GM19397 (cell line): ENCODE results near the gene CTAGE8.
"Not testable (repeated sequence)": the region's sequence is repeated elsewhere in the genome, so short reads cannot be mapped to it uniquely, and the experiment has no call there.

Experiments
- ATAC-seq: cut with Tn5 transposase; IDR thresholded peaks from one replicate; pipeline ENCODE4 v1.9.1; 2021; ENCODE audit warnings: mild to moderate bottlenecking, moderate library complexity; ENCODE audit not compliant: unreplicated experiment

CTAGE8 gene, protein sequence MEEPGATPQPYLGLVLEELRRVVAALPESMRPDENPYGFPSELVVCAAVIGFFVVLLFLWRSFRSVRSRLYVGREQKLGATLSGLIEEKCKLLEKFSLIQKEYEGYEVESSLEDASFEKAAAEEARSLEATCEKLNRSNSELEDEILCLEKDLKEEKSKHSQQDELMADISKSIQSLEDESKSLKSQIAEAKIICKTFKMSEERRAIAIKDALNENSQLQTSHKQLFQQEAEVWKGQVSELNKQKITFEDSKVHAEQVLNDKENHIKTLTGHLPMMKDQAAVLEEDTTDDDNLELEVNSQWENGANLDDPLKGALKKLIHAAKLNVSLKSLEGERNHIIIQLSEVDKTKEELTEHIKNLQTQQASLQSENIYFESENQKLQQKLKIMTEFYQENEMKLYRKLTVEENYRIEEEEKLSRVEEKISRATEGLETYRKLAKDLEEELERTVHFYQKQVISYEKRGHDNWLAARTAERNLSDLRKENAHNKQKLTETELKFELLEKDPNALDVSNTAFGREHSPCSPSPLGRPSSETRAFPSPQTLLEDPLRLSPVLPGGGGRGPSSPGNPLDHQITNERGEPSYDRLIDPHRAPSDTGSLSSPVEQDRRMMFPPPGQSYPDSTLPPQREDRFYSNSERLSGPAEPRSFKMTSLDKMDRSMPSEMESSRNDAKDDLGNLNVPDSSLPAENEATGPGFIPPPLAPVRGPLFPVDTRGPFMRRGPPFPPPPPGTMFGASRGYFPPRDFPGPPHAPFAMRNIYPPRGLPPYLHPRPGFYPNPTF

DNA sequence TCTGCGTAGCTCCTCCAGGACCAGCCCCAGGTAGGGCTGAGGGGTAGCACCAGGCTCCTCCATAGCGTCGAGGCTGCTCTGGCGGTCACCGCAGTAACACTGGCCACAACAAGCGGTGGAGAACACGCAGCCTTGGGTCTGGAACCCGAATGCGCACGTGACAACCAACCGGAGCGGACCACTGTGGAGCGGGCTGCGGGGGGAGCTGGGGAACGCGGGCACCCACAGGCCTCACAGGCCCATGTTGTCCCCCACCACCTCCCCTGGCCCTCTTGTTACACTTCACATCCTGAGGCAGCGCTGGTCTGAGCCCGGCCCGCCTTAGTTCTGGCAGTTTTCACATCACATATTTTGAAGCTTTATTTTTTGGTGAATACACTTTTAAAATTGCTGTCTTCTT, at the start of gene CTAGE8:
Gene CTAGE8, minus strand, starts transcription at position 101 of the 400 bp plus-strand sequence. Its CDS starts 38 bp downstream, at position 63.
- ATAC-seq: not testable (repeated sequence)

DNA sequence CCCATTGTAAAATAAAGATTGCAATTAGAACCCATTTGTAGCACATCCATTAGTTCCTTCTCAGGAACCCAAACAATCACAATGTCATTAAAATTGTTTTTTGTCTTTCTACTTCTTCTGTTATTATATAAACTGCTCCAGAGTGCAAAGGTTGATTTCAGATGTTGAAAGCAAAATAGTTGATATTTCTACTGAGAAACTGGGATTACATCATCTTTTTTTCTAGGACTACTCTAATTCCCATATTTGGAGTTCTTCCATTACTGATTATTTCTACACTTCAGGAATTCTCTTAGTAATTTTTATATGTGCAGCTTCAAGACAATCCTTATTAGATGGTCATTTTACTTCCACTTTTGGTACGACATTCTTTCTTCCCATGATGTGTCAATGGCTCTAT, 48.4 kb upstream of the CTAGE8 start:
- not testable (repeated sequence) for ATAC-seq

DNA sequence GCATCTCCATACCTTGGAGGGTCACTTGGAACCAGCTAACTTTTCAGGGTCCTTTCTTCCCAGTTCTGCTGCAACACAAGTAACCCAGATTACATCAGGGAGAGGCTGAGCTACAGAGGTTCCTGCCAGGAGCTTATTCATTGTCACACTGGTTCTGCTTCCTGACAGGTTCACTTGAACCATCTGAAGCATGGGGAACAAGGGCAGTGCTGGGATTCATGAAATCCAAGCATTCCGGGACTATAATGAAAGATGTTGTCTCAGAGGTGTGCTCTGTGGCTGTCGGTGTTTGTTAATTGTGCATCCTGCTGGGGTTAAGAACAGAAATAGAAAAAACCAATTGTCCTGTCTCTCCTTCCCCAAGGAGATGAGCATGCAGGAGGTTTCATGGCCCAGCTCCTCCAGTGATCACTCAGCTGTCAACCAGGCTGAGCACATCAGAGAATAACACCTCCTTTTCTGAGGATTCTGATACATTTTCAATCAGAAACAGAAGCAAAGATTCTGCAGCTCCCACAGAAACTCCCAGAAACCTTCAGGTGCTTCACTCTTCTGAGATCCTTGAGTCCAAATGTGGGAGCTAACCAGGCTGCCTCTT, 42.9 kb upstream of the CTAGE8 start, which contains the start of gene OR2A1:
Gene OR2A1, plus strand, starts transcription at position 548 of the 598 bp plus-strand sequence. CDS start 5,706 bp downstream, outside the sequence.
- not testable (repeated sequence) for ATAC-seq

DNA sequence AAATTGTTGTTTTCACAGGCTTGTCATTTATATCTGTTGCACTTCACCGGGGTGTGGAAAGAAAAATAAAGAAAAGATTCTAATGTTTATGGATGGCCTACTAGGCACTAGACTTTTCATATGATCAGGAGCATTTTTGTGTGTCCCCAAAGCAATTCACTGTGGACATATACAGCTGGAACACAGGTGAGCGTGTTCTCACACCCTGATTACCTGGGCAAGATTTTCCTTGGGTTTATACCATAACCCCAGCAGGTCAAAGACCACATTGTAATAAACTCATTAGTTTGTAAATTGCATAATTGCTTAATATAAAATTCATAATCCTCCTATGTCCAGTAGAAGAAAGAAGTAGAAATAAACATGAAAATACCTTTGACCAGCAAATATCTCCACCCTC, 42.1 kb upstream of the CTAGE8 start:
- ATAC-seq: not testable (repeated sequence)

DNA sequence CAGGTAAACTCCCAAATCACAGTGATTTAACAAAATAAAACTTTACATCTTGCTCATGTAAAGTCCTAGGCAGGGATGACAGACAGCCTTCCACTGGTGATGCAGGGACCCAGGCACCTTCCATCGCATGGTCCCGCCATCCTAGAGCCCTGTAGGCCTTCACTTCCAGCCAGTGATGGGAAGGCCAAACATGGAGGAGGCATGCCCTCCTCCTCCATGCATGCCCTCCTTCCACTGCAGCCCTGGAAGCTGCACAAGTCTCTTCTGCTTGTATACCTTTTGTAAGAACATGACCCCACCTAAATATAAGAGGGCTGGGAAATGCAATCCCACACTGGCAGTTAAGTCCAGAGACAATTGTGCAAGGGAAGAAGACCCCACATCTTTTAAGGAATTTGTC, 40.6 kb upstream of the CTAGE8 start:
- not testable (repeated sequence) for ATAC-seq

DNA sequence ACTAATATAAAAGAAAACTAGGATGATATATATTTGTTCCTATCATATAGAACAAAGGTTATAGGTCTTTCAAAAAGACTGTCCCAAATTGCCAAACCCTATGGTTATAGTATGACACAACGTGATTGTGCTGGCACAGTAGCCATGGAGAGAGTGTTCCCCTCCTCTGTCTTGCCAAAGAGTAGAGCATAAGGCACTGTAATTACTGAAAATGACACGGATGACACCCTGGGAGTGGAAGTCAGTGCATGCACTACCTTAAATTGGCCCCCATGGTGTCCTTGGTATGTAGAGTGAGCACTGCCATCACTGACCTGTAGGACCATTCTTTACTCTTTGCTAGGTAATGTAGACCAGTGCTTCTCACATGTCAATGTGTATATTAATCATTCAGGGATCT, 36.1 kb upstream of the CTAGE8 start:
- ATAC-seq: not testable (repeated sequence)

DNA sequence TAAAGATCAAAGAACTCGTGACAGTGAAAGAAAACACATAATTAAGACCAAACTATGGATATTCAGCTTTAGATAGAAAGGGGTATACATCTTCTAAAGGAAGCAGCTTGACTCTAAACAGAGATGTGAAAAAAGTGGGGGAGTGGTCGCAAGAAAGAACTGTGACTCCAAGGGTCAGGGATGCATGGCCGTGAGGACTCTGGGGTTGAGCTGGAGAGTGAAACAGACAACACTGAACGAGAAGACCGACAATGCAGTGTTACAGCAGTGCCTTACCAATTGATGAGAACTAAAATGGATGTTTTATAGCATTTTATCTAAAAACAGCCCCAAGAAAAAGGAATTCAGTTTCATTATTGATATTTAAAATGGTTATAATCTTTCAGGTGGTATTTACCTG, 34.5 kb upstream of the CTAGE8 start:
- ATAC-seq: not testable (repeated sequence)

GRCh38 chr7:144302578-144303303, 33.7 kb upstream of the CTAGE8 start:
- ATAC-seq: not testable (repeated sequence)

GRCh38 chr7:144293794-144294499, 24.9 kb upstream of the CTAGE8 start:
- ATAC-seq: peak; percentile 82

DNA sequence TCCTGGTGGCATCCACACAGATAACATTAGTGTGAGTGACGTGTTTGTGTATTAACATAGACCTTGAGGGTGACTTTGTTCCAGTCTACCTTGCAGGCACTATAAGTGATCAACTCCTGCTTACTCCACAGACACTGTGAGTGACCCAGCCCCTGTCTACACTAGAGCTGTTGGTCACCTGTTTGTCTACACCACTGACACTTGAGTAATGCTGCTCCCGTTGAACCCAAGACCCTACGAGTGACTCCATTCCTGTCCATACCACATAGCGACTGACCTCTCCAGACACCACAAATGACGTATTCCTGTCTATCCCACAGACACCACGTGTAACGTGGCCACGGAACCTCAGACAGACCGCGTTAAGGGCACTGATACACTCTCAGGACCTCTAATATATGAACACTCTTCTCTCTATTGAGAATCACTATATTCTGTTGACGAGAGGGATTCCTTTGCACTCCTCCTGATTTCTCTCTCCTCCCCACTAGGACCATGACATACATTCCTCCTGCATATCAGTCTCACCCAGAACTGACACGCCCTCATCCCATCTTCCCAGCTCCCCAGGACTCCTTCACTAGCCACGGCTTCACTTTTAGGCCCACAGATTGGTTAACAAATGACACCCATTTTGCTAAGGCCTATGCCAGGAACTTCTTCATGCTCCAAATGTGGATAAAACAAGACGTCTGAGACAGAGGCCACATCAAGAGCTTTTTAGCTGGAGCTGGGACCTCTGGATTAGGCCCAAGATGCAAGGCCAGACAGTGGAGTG, 23.5 kb upstream of the CTAGE8 start:
- not testable (repeated sequence) for ATAC-seq

DNA sequence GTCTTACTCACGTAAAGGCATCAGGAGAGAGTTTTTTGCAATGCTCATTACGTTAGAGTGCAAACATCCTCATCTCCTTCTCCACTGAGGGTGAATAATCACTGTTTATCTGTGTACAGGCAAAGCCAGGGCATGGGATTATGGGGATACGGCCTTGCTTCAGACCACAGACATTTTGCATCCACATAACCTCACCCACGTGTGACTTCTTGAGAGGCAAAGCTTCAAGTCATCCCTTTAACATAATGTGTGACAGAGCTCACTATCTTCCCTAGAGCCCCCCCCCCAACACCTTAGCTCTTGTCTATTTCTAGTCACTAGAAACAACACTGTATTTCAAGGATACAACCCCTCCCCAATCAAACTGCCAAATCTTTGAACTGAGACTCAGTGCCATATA, 22.5 kb upstream of the CTAGE8 start:
- not testable (repeated sequence) for ATAC-seq

DNA sequence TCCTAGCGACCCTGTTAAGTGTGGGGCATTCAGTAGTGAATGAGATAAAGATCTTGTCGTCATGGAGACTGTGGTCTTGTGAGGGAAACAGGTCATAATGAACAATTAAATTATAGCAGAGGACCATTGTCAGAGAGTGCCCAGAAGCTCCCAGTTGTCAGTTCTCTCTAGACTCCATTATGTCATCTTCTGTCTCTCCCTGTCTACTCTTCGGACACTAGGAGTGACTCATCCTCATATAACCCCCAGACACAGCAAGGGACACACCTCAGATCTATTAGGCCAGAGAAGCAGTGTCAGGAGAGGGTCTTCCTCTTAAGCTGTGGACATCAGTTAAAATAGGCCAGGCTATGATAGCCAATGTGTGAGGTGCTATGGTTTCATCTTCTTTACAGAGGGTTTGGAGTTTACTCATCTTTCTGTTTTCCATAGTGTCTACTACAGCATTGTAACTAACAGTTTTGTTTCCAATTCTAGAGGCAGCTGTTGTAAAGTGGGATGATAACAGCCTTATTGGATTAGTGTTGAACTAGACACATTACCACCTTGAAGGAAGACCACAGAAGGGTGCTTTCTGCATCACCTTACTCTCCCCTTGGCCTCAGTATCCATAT, 18.2 kb upstream of the CTAGE8 start:
- ATAC-seq: not testable (repeated sequence)

DNA sequence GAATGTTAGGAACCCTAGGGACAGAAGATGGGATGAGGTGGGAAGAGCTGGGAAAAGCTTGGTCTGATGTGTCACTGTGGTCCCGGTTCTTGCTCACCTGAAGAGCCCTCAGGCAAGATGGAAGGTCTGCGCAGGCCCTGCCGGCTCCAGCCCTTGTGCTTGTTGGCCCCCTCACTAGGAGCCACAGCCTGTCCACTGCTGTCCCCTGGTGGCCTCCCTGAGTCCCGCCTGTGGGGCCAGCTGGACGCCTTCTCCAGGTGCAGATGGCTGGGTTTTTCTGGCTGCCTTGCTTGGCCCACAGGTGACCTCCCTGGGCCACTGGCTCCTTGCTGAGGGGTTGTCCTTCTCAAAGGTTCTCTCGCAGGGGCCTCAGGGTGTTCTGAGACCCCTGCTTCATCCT, 14.6 kb upstream of the CTAGE8 start:
- not testable (repeated sequence) for ATAC-seq

- not testable (repeated sequence) for ATAC-seq
These were observed 13.4 kb upstream of the CTAGE8 start for GRCh38 chr7:144282490-144282889.

DNA sequence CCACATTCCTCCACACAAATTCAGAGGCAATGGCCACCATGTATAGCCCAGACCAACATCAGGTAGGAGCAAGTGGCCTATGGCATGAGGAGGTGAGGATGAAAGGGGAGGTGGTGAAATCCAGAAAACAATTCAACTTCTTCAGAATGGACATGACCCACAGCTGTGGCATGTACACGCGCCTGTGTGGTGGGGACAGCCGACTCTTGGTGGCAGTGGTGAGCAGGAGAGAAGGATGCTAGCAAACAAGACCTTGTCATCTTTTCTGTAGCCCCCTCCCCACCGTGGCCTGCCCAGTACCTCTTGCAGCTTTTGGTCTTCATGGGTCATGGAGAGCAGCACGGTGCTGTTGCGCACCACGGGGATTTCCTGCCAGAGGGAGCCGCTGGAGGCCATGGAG, 12.9 kb upstream of the CTAGE8 start:
- not testable (repeated sequence) for ATAC-seq

DNA sequence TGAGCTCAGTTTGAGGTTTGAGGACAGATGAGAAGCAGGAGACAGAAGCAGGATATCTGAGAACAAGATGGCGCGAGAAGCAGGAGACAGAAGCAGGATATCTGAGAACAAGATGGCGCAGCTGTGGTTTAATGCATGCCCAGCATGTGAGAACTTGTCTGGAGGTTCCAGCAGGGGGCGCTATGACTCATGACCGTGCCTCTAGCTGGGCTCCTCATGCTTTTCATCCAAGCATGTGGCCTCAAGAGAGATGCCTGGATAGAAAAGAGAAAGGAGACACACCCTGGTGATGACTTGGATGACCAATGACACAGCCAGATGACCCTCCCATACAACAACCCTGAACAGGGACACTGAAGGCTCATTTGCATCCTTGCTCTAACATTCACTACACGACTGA, 10.9 kb upstream of the CTAGE8 start:
- not testable (repeated sequence) for ATAC-seq

DNA sequence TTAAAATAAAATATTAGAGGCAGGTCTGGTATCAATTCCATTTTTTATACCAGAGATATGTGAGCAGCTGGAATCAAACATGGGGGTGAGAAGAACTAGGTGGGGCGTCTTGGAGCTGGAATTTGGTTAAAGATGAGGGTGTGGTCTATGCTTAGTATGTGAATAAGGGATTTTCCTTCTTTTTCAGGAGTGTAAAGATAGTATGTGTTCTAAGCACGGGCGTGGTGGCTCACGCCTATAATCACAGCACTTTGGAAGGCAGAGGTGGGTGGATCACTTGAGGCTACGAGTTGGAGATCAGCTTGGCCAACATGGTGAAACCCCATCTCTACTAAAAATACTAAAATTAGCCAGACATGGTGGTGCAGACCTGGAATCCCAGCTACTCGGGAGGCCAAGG, 6.2 kb upstream of the CTAGE8 start:
- ATAC-seq: not testable (repeated sequence)

GRCh38 chr7:144264692-144265091, 4.4 kb downstream of the CTAGE8 start, which contains the start of gene OR2A7:
TSS of gene OR2A7 (minus strand) at chr7:144264792. CDS start at chr7:144259628, 5,164 bp downstream.
- ATAC-seq: not testable (repeated sequence)

- not testable (repeated sequence) for ATAC-seq
These were observed 7.0 kb downstream of the CTAGE8 start for GRCh38 chr7:144262128-144262527.
